ENCODE data around the gene NTNG1. TPM values are rescaled to one million over a fixed set of nuclear protein-coding genes. Genes with fewer than 3 reads are reported as not detected.

Gene NTNG1
- total and polyA plus RNA-seq, 2 of the 8 experiments (the other 6 are each of a cell fraction or from before 2014, with no cell fraction given) = 1.2 to 4.1 TPM

GRCh38 chr1:107526524-107527198 is 385.8 kb downstream of the NTNG1 start:
- Histone ChIP-seq H3K4me2 (ENCODE audit: insufficient read depth in 1 of 2, low read depth in 2 of 2, low read length in 2 of 2) (no peak overlapping the region), H3K27ac (ENCODE audit: low read depth, low read length) (no peak overlapping the region), H3K27me3 (replicated peaks in 1 of 4; ENCODE audit: control insufficient read depth in 3 of 4, extremely low read depth in 1 of 4, insufficient read depth in 3 of 4, low read length in 3 of 4) (no peaks in the 10 kb centered on the region), H3K14ac (ENCODE audit: insufficient read length) (no peak overlapping the region), H2BK5ac (ENCODE audit: low read depth, low read length) (no peak overlapping the region), H4K5ac (ENCODE audit: insufficient read length, low read depth, low read length) (no peak overlapping the region), H3K4ac (replicated peaks; ENCODE audit: insufficient read length, low read depth, low read length) (no peak overlapping the region), H3K79me2 (ENCODE audit: control insufficient read depth in 1 of 2, insufficient read depth in 2 of 2, low read length in 2 of 2) (no peaks in the 10 kb centered on the region), H2BK15ac (ENCODE audit: low read length) (no peak overlapping the region), H3K23me2 (ENCODE audit: low read depth, low read length) (no peaks in the 10 kb centered on the region), H3K36me3 (ENCODE audit: control insufficient read depth in 2 of 4, insufficient read depth in 4 of 4, low read length in 3 of 4) (no peaks in the 10 kb centered on the region), H2AFZ (ENCODE audit: low read length) (no peak overlapping the region), H4K20me1 (replicated peaks in 1 of 2; ENCODE audit: control insufficient read depth in 1 of 2, insufficient read depth in 2 of 2, low read length in 2 of 2) (no peaks in the 10 kb centered on the region), H2BK120ac (replicated peaks; ENCODE audit: low read depth, low read length) (no peak overlapping the region), H3K4me1 (replicated peaks in 1 of 4; ENCODE audit: control insufficient read depth in 3 of 4, insufficient read depth in 4 of 4, low read length in 3 of 4) (peaks cover 0 to 10% (median 7%) of the 10 kb centered on the region in 4 experiments; a peak in 4 of 7 replicates), H3K56ac (replicated peaks; ENCODE audit: insufficient read length, low read depth, low read length) (no peak overlapping the region), H4K8ac (ENCODE audit: extremely low read depth, insufficient read depth, low read length) (no peak overlapping the region), H4K91ac (replicated peaks; ENCODE audit: insufficient read length, low read length) (no peak overlapping the region), H2BK20ac (ENCODE audit: low read length) (no peak overlapping the region), H3K9me3 (ENCODE audit: insufficient read depth in 2 of 2, low read depth in 1 of 2, low read length in 1 of 2) (no peaks in the 10 kb centered on the region), H2BK12ac (ENCODE audit: low read depth, low read length) (no peak overlapping the region), H2AK5ac (ENCODE audit: low read depth, low read length) (no peak overlapping the region), H3K23ac (ENCODE audit: insufficient read length) (no peak overlapping the region), H3K79me1 (ENCODE audit: low read depth, low read length) (no peaks in the 10 kb centered on the region), H3K9ac (replicated peaks in 1 of 4; ENCODE audit: extremely low read depth in 1 of 4, low read depth in 3 of 4, low read length in 3 of 4) (no peak overlapping the region), H3K4me3 (ENCODE audit: extremely low read depth in 1 of 4, insufficient read depth in 2 of 4, low read depth in 3 of 4, low read length in 4 of 4) (no peak overlapping the region), H3K18ac (ENCODE audit: extremely low read depth, low read length) (no peak overlapping the region)
- POLR2A ChIA-PET (ENCODE audit: partially characterized antibody) = no interaction called here
- no peak for FAIRE-seq
- CTCF ChIA-PET (ENCODE audit: partially characterized antibody) = interaction anchor here (0.6 to 7.8 kb wide), 14 partner anchors 9 to 1500 kb away, joined by 3 to 69 read pairs (median 4); no protein-coding TSS in a partner anchor
- 87% methylated on average over 2 of the region's 2 CpGs; no CpG with 5 or more reads in 1 of the 2 experiments for WGBS, 2 experiments (ENCODE audit: extremely low coverage in 1 of 2, insufficient coverage in 1 of 2, insufficient read length in 1 of 2, insufficient replicate concordance in 2 of 2, low coverage in 1 of 2, low lambda C conversion rate in 2 of 2, missing lambda C conversion rate in 1 of 2)
- no peak for DNase-seq (ENCODE audit: low read depth in 1 of 2, low spot score in 2 of 2)
- no peak for TF ChIP-seq KDM4A (IDR thresholded peaks at IDR 0.05; ENCODE audit: low read depth, low read length, severe bottlenecking)
